SU-DHL-6 (cell line): ENCODE data around the gene COPS7A.

Source experiments
- H2AFZ ChIP-seq: fragments of 200-600 bp; sonication (generic); 2 replicates; pipeline ENCODE4 v1.6.1; 2014; ENCODE audit warnings: low read depth, mild to moderate bottlenecking, moderate library complexity, mixed read lengths, antibody characterized with exemption, low read length; ENCODE audit not compliant: severe bottlenecking
- H3F3A ChIP-seq: fragments of 200-600 bp; shearing (Covaris generic); 2 replicates; pipeline ENCODE4 v1.6.0; 2016; ENCODE audit warnings: antibody characterized with exemption, mild to moderate bottlenecking; ENCODE audit not compliant: insufficient read depth
- H3K27ac ChIP-seq: fragments of 200-600 bp; sonication (generic); 2 replicates; pipeline ENCODE4 v1.5.1; 2016; ENCODE audit warnings: low read depth, mild to moderate bottlenecking, low read length, moderate library complexity, mixed read lengths
- H3K27me3 ChIP-seq: fragments of 200-600 bp; sonication (generic), shearing (Covaris generic); 2 replicates; pipeline ENCODE4 v1.6.0; 2014; ENCODE audit warnings: mild to moderate bottlenecking, low read length
- H3K36me3 ChIP-seq: fragments of 200-600 bp; sonication (generic); 2 replicates; pipeline ENCODE4 v1.6.1; 2014; ENCODE audit warnings: mild to moderate bottlenecking, low read length, mixed read lengths
- H3K4me2 ChIP-seq: fragments of 300-600, 200-600 bp; shearing (Covaris generic), sonication (generic); 2 replicates; pipeline ENCODE4 v1.6.0; 2014; ENCODE audit warnings: low read length, low read depth, mild to moderate bottlenecking; ENCODE audit not compliant: poor library complexity, severe bottlenecking
- H3K4me3 ChIP-seq: fragments of 200-600 bp; sonication (generic); 2 replicates; pipeline ENCODE4 v1.5.1; 2014; ENCODE audit warnings: antibody characterized with exemption, low read length, mild to moderate bottlenecking, mixed read lengths; ENCODE audit not compliant: insufficient read depth, poor library complexity, severe bottlenecking
- H3K79me2 ChIP-seq: fragments of 200-600 bp; sonication (generic); 2 replicates; pipeline ENCODE4 v1.6.1; 2014; ENCODE audit warnings: mild to moderate bottlenecking, low read length, moderate library complexity; ENCODE audit not compliant: insufficient read depth
- H3K9ac ChIP-seq: fragments of 200-600 bp; sonication (generic); 2 replicates; pipeline ENCODE4 v1.7.0; 2014; ENCODE audit warnings: mild to moderate bottlenecking, low read length
- H3K9me2 ChIP-seq: fragments of 200-600 bp; sonication (generic); replicated peaks from 2 replicates; pipeline ENCODE4 v1.6.1; 2014; ENCODE audit warnings: low read length; ENCODE audit not compliant: insufficient read depth
- H3K9me3 ChIP-seq: fragments of 200-600 bp; sonication (generic); 2 replicates; pipeline ENCODE4 v1.6.1; 2014; ENCODE audit warnings: low read length, mixed read lengths; ENCODE audit not compliant: insufficient read depth
- H4K20me1 ChIP-seq: fragments of 200-600 bp; sonication (generic); 2 replicates; pipeline ENCODE4 v1.6.1; 2014; ENCODE audit warnings: low read depth, mild to moderate bottlenecking, antibody characterized with exemption, low read length, moderate library complexity, mixed read lengths
- EZH2phosphoT487 ChIP-seq: fragments of 200-600 bp; sonication (generic), shearing (Covaris generic); conservative IDR thresholded peaks from 2 replicates; pipeline ENCODE4 v1.6.1; 2018; ENCODE audit warnings: mild to moderate bottlenecking, antibody characterized with exemption, low read length, moderate library complexity, mixed read lengths
- TF ChIP-seq, protein P1 (sequence below): fragments of 200-600 bp; sonication (generic); IDR thresholded peaks from one replicate; pipeline ENCODE4 v1.5.1; 2017; ENCODE audit warnings: antibody characterized with exemption, mild to moderate bottlenecking, low read length, moderate library complexity; ENCODE audit not compliant: insufficient read depth, poor library complexity, severe bottlenecking

The COPS7A gene

DNA sequence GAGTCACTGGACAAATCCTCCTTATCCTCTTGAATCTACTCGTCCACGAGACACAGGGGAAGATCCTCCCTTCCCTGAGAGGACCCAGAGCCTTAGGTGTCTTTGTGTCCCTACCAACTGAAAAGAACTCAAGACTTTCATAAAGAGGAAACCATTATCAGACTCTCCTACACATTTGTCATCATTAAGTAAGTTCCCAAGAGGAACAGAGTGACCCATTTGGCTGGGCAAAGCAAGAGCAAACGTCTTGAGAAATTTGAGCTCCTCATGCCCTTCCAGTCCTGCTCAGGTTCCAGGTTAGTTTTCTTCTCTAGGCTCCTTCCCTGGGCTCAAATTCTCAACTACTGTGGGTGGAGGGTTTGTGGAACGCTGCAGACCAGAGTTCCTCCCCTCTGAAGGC, 23.4 kb downstream of the COPS7A start:
- TF ChIP-seq EZH2phosphoT487: no peak
- TF ChIP-seq, protein P1, sequence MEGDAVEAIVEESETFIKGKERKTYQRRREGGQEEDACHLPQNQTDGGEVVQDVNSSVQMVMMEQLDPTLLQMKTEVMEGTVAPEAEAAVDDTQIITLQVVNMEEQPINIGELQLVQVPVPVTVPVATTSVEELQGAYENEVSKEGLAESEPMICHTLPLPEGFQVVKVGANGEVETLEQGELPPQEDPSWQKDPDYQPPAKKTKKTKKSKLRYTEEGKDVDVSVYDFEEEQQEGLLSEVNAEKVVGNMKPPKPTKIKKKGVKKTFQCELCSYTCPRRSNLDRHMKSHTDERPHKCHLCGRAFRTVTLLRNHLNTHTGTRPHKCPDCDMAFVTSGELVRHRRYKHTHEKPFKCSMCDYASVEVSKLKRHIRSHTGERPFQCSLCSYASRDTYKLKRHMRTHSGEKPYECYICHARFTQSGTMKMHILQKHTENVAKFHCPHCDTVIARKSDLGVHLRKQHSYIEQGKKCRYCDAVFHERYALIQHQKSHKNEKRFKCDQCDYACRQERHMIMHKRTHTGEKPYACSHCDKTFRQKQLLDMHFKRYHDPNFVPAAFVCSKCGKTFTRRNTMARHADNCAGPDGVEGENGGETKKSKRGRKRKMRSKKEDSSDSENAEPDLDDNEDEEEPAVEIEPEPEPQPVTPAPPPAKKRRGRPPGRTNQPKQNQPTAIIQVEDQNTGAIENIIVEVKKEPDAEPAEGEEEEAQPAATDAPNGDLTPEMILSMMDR: no peak
- Histone ChIP-seq H3F3A (no peaks in the 10 kb centered on the region), H3K9me3 (no peaks in the 10 kb centered on the region), H2AFZ (no peak overlapping the region), H3K4me2 (no peak overlapping the region), H3K4me3 (no peak overlapping the region), H3K79me2 (peaks cover under 1% of the 10 kb centered on the region; the same call in 1 of the 2 replicates), H4K20me1 (no peaks in the 10 kb centered on the region), H3K9me2 (no peaks in the 10 kb centered on the region), H3K27ac (no peak overlapping the region), H3K9ac (no peak overlapping the region), H3K36me3 (no peaks in the 10 kb centered on the region), H3K27me3 (no peaks in the 10 kb centered on the region)

DNA sequence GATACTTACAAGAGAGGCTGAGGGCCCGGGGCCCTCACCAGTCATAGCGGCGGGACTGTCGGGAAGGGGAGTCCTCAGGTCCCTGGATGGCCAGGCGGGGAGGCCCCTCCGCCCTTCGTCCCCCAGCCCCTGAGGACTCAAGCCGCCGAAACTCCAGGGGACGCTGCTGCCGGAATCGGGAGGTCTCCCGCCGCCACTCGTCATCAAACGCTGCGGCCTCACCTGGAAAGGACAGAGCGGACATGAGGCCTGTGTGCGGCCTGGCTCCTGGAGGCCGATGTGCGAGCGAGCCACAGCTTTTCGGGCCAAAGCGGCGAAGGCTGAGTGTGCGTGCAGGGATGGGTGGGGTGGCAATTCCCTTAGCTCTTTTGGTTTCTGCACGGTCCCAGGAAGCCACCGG, 24.9 kb downstream of the COPS7A start:
- Histone ChIP-seq H3K79me2 (peaks cover 7% of the 10 kb centered on the region), H4K20me1 (no peaks in the 10 kb centered on the region), H3K9me3 (no peaks in the 10 kb centered on the region), H3K9me2 (no peaks in the 10 kb centered on the region), H3F3A (no peaks in the 10 kb centered on the region), H3K36me3 (no peaks in the 10 kb centered on the region), H3K9ac (no peak overlapping the region), H3K27ac (no peak overlapping the region), H3K4me2 (no peak overlapping the region), H3K4me3 (no peak overlapping the region), H3K27me3 (no peaks in the 10 kb centered on the region), H2AFZ (no peak overlapping the region)
- TF ChIP-seq EZH2phosphoT487: no peak
- TF ChIP-seq, protein P1: no peak

DNA sequence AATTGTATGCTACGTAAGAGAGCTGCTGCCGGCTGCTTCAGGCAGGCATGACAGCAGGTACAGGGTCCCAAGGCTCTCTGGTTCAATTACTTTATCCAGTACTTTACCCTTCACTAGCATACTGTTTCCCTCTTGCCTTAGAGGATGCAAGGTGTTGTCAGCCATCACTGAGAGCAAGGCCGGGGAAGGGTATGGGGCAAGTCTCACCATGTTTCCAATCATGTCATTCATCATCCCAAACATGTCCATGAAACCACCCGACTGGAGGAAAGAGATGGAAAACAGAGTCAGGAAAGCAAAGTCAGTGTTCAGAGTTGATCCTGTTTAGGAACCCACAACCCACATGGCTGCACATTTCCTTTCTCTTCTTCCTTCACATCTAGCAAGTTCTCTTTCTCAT, 26.7 kb downstream of the COPS7A start:
- Histone ChIP-seq H3K9me3 (no peaks in the 10 kb centered on the region), H3K9me2 (no peaks in the 10 kb centered on the region), H3K4me3 (no peak overlapping the region), H2AFZ (no peak overlapping the region), H3K27me3 (no peaks in the 10 kb centered on the region), H3K36me3 (no peaks in the 10 kb centered on the region), H3K4me2 (no peak overlapping the region), H3K79me2 (peaks cover 7% of the 10 kb centered on the region), H3K9ac (no peak overlapping the region), H3F3A (no peaks in the 10 kb centered on the region), H4K20me1 (no peaks in the 10 kb centered on the region), H3K27ac (no peak overlapping the region)
- TF ChIP-seq EZH2phosphoT487: no peak
- TF ChIP-seq, protein P1: no peak
